ENCODE results near the gene NKAIN2.

DNA sequence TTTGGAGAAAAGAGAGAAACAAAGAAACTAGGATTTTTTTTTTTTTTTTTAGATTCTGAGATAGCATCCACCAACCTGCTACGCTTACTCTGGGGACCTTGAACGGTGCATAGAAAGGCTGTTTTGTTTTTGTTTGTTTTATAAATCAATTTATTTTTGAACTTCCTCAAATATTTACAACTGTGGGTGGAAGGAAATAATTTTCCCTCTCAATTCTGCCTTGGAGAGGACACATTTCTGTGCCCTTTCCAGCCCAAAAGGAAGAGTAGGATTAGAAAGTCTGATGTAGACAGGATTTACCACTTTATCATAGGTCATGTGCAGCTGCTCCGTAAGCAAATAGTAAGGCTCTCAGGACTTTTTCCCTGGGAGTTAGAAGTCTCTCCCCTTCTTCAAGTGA lies 190.5 kb downstream of the NKAIN2 start:
- TF ChIP-seq, protein P1, sequence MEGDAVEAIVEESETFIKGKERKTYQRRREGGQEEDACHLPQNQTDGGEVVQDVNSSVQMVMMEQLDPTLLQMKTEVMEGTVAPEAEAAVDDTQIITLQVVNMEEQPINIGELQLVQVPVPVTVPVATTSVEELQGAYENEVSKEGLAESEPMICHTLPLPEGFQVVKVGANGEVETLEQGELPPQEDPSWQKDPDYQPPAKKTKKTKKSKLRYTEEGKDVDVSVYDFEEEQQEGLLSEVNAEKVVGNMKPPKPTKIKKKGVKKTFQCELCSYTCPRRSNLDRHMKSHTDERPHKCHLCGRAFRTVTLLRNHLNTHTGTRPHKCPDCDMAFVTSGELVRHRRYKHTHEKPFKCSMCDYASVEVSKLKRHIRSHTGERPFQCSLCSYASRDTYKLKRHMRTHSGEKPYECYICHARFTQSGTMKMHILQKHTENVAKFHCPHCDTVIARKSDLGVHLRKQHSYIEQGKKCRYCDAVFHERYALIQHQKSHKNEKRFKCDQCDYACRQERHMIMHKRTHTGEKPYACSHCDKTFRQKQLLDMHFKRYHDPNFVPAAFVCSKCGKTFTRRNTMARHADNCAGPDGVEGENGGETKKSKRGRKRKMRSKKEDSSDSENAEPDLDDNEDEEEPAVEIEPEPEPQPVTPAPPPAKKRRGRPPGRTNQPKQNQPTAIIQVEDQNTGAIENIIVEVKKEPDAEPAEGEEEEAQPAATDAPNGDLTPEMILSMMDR (IDR thresholded peaks at IDR 0.05; ENCODE audit: extremely low read depth in 1 of 2, insufficient read depth in 1 of 2, low read depth in 1 of 2, low read length in 2 of 2): no peak
- TF ChIP-seq POLR2AphosphoS5 (IDR thresholded peaks at IDR 0.05; ENCODE audit: insufficient read depth, low read depth, low read length) (no peak), POLR2A (IDR thresholded peaks at IDR 0.05; ENCODE audit: low read depth, low read length) (no peak), EZH2 (IDR thresholded peaks at IDR 0.05; ENCODE audit: borderline replicate concordance, low read depth, low read length, severe bottlenecking) (no peak), MYC (IDR thresholded peaks at IDR 0.05; ENCODE audit: low read depth, low read length) (no peak), JUN (IDR thresholded peaks at IDR 0.05; ENCODE audit: borderline replicate concordance, insufficient read depth, insufficient read length, low read depth) (no peak), GATA2 (IDR thresholded peaks at IDR 0.05; ENCODE audit: insufficient read depth, insufficient read length, low read depth, low read length) (no peak), FOS (IDR thresholded peaks at IDR 0.05; ENCODE audit: borderline replicate concordance, insufficient read depth, low read length) (no peak)
- TF ChIP-seq, protein P2, sequence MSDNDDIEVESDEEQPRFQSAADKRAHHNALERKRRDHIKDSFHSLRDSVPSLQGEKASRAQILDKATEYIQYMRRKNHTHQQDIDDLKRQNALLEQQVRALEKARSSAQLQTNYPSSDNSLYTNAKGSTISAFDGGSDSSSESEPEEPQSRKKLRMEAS (IDR thresholded peaks at IDR 0.05; ENCODE audit: insufficient read depth, insufficient read length): no peak
